HG03064 (cell line): ENCODE measurements around the gene INPP4A.
"Not testable (repeated sequence)": the region's sequence is repeated elsewhere in the genome, so short reads cannot be mapped to it uniquely, and the experiment has no call there.

Source experiments
- ATAC-seq: cut with Tn5 transposase; IDR thresholded peaks from one replicate; pipeline ENCODE4 v1.9.1; 2021; ENCODE audit warnings: low read depth; ENCODE audit not compliant: unreplicated experiment

INPP4A gene

GRCh38 chr2:98435670-98436069 is 9.0 kb upstream of the INPP4A start:
- not testable (repeated sequence) for ATAC-seq

GRCh38 chr2:98436734-98437133 is 7.9 kb upstream of the INPP4A start:
- ATAC-seq, result no peak

- peak; percentile 67 for ATAC-seq
These were observed 6.2 kb upstream of the INPP4A start for GRCh38 chr2:98438190-98439133.

GRCh38 chr2:98441706-98442450 is 2.8 kb upstream of the INPP4A start:
- no peak for ATAC-seq

- no peak for ATAC-seq
These were observed 2.2 kb upstream of the INPP4A start for GRCh38 chr2:98442488-98442887.

- peak; percentile 34 for ATAC-seq
These were observed 572 bp downstream of the INPP4A start for GRCh38 chr2:98445177-98445682.

GRCh38 chr2:98445683-98446581 is 1.3 kb downstream of the INPP4A start:
- ATAC-seq, result no peak

GRCh38 chr2:98446850-98447249 is 2.2 kb downstream of the INPP4A start:
- no peak for ATAC-seq

- no peak for ATAC-seq
These were observed 3.9 kb downstream of the INPP4A start for GRCh38 chr2:98448441-98449145.

GRCh38 chr2:98452396-98453027 is 7.9 kb downstream of the INPP4A start:
- ATAC-seq, result no peak

GRCh38 chr2:98453083-98453482 is 8.4 kb downstream of the INPP4A start:
- ATAC-seq, result no peak

GRCh38 chr2:98453531-98453930 is 8.9 kb downstream of the INPP4A start:
- ATAC-seq, result no peak

- no peak for ATAC-seq
These were observed 9.4 kb downstream of the INPP4A start for GRCh38 chr2:98454073-98454472.

GRCh38 chr2:98454500-98455235 is 10.0 kb downstream of the INPP4A start:
- no peak for ATAC-seq

- ATAC-seq, result no peak
These were observed 10.9 kb downstream of the INPP4A start for GRCh38 chr2:98455494-98455976.

GRCh38 chr2:98457045-98457696 is 12.5 kb downstream of the INPP4A start:
- no peak for ATAC-seq

- ATAC-seq, result no peak
These were observed 13.5 kb downstream of the INPP4A start for GRCh38 chr2:98458207-98458606.
